Measurements from ENCODE around the gene RGS5. TPM values are rescaled to one million over a fixed set of nuclear protein-coding genes. Genes with fewer than 3 reads are reported as not detected.

The RGS5 gene
- total RNA-seq, 6 experiments from 2014 or later, result 3.2 to 7.8 (median 4.6) TPM

DNA sequence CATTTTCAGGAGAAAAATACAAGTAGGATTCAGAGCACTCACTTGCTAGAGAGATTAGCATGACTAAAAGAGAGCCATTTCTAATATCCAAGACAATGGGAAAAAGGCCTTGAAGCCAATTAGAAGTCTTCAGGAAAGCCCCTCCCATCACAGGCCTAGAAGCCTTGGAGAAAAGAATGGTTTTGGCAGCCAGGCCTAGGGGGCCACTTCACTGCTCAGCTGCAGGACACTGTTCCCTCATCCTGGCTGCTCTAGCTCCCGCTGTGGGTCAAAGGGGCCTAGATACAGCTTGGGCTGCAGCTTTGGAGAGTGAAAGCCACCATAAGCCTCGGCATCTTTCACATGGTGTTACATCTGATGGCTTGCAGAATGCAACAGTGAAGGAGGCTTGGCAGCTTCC, 70.7 kb downstream of the RGS5 start:
- no peak for DNase-seq
- Mint-ChIP-seq H3K4me3 (no peak overlapping the region), H3K9me3 (no peaks in the 10 kb centered on the region), H3K27ac (no peak overlapping the region), H3K4me1 (ENCODE audit: low read depth) (no peaks in the 10 kb centered on the region), H3K27me3 (ENCODE audit: insufficient read depth) (no peaks in the 10 kb centered on the region), H3K36me3 (ENCODE audit: low read depth) (peaks cover 7% of the 10 kb centered on the region; the same call in 1 of the 2 replicates)
- TF ChIP-seq, protein P1, sequence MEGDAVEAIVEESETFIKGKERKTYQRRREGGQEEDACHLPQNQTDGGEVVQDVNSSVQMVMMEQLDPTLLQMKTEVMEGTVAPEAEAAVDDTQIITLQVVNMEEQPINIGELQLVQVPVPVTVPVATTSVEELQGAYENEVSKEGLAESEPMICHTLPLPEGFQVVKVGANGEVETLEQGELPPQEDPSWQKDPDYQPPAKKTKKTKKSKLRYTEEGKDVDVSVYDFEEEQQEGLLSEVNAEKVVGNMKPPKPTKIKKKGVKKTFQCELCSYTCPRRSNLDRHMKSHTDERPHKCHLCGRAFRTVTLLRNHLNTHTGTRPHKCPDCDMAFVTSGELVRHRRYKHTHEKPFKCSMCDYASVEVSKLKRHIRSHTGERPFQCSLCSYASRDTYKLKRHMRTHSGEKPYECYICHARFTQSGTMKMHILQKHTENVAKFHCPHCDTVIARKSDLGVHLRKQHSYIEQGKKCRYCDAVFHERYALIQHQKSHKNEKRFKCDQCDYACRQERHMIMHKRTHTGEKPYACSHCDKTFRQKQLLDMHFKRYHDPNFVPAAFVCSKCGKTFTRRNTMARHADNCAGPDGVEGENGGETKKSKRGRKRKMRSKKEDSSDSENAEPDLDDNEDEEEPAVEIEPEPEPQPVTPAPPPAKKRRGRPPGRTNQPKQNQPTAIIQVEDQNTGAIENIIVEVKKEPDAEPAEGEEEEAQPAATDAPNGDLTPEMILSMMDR (IDR thresholded peaks at IDR 0.05), result no peak

DNA sequence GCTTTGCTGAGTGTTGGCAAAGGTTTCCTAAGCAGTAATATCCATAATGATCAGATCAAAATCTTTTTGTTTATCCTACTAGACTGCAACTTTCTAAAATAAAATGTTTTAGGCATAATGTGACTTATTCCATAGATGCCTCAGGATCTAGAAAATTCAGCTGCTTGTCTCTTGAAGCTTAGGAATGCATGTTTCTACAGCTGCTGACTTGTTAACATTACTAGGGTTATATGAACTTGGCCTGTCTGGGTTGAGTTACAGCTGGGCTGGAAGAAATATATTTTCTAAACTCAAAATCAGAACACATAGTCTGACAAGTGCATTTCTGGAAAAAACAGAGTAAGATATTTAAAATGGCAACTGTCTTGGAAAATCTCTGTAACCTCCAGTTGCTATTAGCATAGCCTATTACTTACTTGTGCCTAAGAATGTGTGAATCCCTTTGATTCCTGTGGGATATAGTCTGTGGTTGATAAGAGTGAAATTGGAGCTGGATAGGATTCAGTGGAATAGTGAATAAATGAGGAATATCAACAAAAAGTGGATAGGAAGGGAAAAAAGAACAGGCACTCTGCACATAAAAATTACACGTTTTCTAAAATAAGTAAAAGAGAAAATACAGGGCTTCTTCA, 72.4 kb downstream of the RGS5 start:
- Mint-ChIP-seq H3K9me3 (no peaks in the 10 kb centered on the region), H3K27ac (no peak overlapping the region), H3K27me3 (ENCODE audit: insufficient read depth) (no peaks in the 10 kb centered on the region), H3K36me3 (ENCODE audit: low read depth) (peaks cover 7% of the 10 kb centered on the region; the same call in 1 of the 2 replicates), H3K4me3 (no peak overlapping the region), H3K4me1 (ENCODE audit: low read depth) (no peaks in the 10 kb centered on the region)
- TF ChIP-seq, protein P1 (IDR thresholded peaks at IDR 0.05), result no peak
- no peak for DNase-seq

DNA sequence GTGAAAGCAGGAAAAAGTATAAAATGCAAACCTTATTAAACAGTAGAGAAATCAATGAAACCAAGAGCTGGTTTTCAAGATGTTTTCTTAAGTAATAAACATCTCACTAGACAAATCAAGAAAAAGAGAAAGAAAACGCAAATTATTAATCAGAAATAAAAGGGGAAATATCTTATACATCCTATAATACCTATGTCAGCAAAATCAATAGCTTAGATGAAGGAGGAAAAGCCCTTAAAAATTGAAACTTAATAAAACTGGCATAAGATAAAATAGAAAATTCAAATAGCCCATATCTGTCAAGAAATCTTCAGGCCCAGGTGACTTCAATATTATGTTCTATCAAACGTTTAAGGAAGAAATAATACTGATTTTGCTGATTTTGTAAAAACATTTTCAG, 74.4 kb downstream of the RGS5 start:
- no peak overlapping the region for H3K27ac Mint-ChIP-seq
- H3K36me3 Mint-ChIP-seq (ENCODE audit: low read depth), result peaks cover 7% of the 10 kb centered on the region; the same call in 1 of the 2 replicates
- no peaks in the 10 kb centered on the region for H3K27me3 Mint-ChIP-seq (ENCODE audit: insufficient read depth)

DNA sequence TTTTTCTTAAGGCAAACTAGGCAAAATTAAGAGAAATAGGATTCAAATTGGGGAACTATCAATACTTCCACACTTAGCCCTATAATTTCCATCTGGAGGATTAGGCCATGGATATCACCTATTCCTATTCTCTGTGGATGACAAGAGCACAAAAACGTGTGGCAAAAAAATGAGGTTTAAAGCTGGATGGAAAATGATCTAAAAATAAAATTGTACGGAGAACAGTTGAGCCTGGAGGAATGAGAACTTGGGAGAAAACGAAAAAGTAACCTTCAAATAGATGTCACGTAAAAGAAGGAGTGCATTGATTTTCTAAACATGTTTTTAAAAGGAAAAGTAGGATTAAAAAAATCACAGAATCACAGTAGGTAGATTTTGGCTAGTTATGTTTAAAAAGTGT, 77.9 kb downstream of the RGS5 start:
- DNase-seq, result no peak
- no peak overlapping the region for H3K27ac Mint-ChIP-seq
- no peaks in the 10 kb centered on the region for H3K9me3 Mint-ChIP-seq
- H3K4me3 Mint-ChIP-seq, result no peak overlapping the region
- no peaks in the 10 kb centered on the region for H3K36me3 Mint-ChIP-seq (ENCODE audit: low read depth)
- H3K27me3 Mint-ChIP-seq (ENCODE audit: insufficient read depth), result no peaks in the 10 kb centered on the region; the same call in 1 of the 2 replicates
- H3K4me1 Mint-ChIP-seq (ENCODE audit: low read depth), result no peaks in the 10 kb centered on the region
- TF ChIP-seq, protein P1 (IDR thresholded peaks at IDR 0.05), result no peak

More for the DNA sequence above, 74.4 kb downstream of the RGS5 start:
- Mint-ChIP-seq H3K9me3 (no peaks in the 10 kb centered on the region), H3K4me1 (ENCODE audit: low read depth) (no peaks in the 10 kb centered on the region), H3K4me3 (no peak overlapping the region)
- no peak for DNase-seq
- TF ChIP-seq, protein P1 (IDR thresholded peaks at IDR 0.05), result no peak

DNA sequence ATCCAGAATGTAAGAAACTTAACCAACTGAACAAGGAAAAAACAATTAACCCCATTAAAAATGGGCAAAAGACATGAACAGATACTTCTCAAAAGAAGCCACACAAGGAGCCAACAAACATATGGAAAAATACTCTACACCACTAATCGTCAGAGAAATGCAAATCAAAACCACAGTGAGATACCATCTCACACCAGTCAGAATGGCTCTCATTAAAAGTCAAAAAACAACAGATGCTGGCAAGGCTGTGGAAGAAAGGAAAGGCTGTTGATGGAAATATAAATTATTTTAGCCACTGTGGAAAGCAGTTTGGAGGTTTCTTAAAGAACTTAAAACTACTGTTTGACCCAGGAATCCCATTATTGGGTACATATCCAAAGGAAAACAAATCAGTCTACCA, 82.3 kb downstream of the RGS5 start:
- H3K4me3 Mint-ChIP-seq, result no peak overlapping the region
- no peaks in the 10 kb centered on the region for H3K9me3 Mint-ChIP-seq
- H3K27me3 Mint-ChIP-seq (ENCODE audit: insufficient read depth), result no peaks in the 10 kb centered on the region; the same call in 1 of the 2 replicates
- TF ChIP-seq, protein P1 (IDR thresholded peaks at IDR 0.05), result no peak
- no peak for DNase-seq
- no peaks in the 10 kb centered on the region for H3K36me3 Mint-ChIP-seq (ENCODE audit: low read depth)
- no peaks in the 10 kb centered on the region for H3K4me1 Mint-ChIP-seq (ENCODE audit: low read depth)
- H3K27ac Mint-ChIP-seq, result no peak overlapping the region
